Ovary (tissue), 3 donors: ENCODE results near the gene PARP3.

Experiments
- CTCF ChIP-seq, 3 donors: fragments of 450-650 bp in 2 of 3; fragments of 200-600 bp in 1 of 3; IDR thresholded peaks; one replicate each; pipeline versions ENCODE4 v1.5.1 to v1.8.0; 2016 to 2022; ENCODE audit warnings: antibody characterized with exemption in 3 of 3, mild to moderate bottlenecking in 1 of 3
- EP300 ChIP-seq: sonication (generic); formaldehyde crosslinking; IDR thresholded peaks from one replicate; pipeline ENCODE4 v1.6.1; 2017; ENCODE audit warnings: antibody characterized with exemption
- POLR2A ChIP-seq: fragments of 450-650 bp; IDR thresholded peaks from one replicate; pipeline ENCODE4 v1.6.1; 2017; ENCODE audit warnings: antibody characterized with exemption, mild to moderate bottlenecking, moderate library complexity
- donor health status: DM: no; HTN: no; CAD: no.

GRCh38 chr3:51966922-51967383 lies 24.8 kb downstream of the PARP3 start:
- TF ChIP-seq CTCF (IDR thresholded peaks at IDR 0.05), result no peak
- no peak for TF ChIP-seq POLR2A
- no peak for TF ChIP-seq EP300
